Progenitor cell of endocrine pancreas (in vitro differentiated cells): ENCODE results near the gene FXYD7. TPM values are rescaled to one million over a fixed set of nuclear protein-coding genes. Genes with fewer than 3 reads are reported as not detected.
A peak's percentile ranks its signal among the peaks of the same experiment; 100 is the strongest.
"Not testable (repeated sequence)": the region's sequence is repeated elsewhere in the genome, so short reads cannot be mapped to it uniquely, and the experiment has no call there.

Source experiments
- DNase-seq: peaks from one replicate; pipeline ENCODE4 v3.0.0; 2021; ENCODE audit warnings: low spot score; ENCODE audit not compliant: unreplicated experiment
- H3K27ac Mint-ChIP-seq: 2 replicates; pipeline ENCODE4 v1.8.0; 2021; ENCODE audit warnings: mild to moderate bottlenecking, moderate library complexity, mixed read lengths
- H3K27me3 Mint-ChIP-seq: 2 replicates; pipeline ENCODE4 v1.8.0; 2021; ENCODE audit warnings: mixed read lengths
- H3K36me3 Mint-ChIP-seq: 2 replicates; pipeline ENCODE4 v1.8.0; 2022; ENCODE audit warnings: mixed read lengths; ENCODE audit not compliant: insufficient read depth
- H3K4me1 Mint-ChIP-seq: 2 replicates; pipeline ENCODE4 v1.8.0; 2021; ENCODE audit warnings: low read depth, mixed read lengths
- H3K4me3 Mint-ChIP-seq: 2 replicates; pipeline ENCODE4 v1.8.0; 2021; ENCODE audit warnings: low read depth, mild to moderate bottlenecking, moderate library complexity, mixed read lengths
- H3K9me3 Mint-ChIP-seq: 2 replicates; pipeline ENCODE4 v1.8.0; 2021; ENCODE audit warnings: low read depth, mixed read lengths
- total RNA-seq: library from RNA; stranded (reverse); gene quantifications from 2 replicates; pipeline ENCODE4 v1.2.1, GENCODE V29; 2021
- TF ChIP-seq, protein P1 (sequence below): fragments of 200-600 bp; sonication (generic); IDR thresholded peaks from one replicate; pipeline ENCODE4 v1.5.0; 2021; ENCODE audit warnings: antibody characterized with exemption, mild to moderate bottlenecking; ENCODE audit not compliant: unreplicated experiment

The FXYD7 gene
- total RNA-seq, 1 donor from 2014 or later = not detected

DNA sequence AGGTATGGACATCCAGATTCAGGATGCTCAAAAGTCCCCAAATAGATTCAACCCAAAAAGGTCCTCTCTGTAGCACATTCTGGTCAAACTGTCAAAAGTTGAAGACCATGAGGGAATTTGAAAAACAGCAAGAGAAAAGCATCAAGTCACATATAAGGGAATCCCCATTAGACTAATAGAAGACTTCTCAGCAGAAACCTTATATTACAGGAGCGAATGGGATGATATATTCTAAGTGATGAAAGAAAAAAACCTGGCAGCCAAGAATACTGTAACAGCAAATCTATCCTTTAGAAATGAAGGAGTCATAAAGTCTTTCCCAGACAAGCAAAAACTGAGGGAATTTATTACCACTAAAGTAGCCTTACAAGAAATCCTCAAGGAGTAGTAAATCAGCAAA lies 41.2 kb downstream of the FXYD7 start:
- peaks cover 6% of the 10 kb centered on the region for H3K9me3 Mint-ChIP-seq
- no peaks in the 10 kb centered on the region for H3K36me3 Mint-ChIP-seq
- H3K27me3 Mint-ChIP-seq = peaks cover 17% of the 10 kb centered on the region
- no peak for DNase-seq
- no peak overlapping the region for H3K4me3 Mint-ChIP-seq
- H3K4me1 Mint-ChIP-seq = no peaks in the 10 kb centered on the region
- H3K27ac Mint-ChIP-seq = no peak overlapping the region
- TF ChIP-seq, protein P1, sequence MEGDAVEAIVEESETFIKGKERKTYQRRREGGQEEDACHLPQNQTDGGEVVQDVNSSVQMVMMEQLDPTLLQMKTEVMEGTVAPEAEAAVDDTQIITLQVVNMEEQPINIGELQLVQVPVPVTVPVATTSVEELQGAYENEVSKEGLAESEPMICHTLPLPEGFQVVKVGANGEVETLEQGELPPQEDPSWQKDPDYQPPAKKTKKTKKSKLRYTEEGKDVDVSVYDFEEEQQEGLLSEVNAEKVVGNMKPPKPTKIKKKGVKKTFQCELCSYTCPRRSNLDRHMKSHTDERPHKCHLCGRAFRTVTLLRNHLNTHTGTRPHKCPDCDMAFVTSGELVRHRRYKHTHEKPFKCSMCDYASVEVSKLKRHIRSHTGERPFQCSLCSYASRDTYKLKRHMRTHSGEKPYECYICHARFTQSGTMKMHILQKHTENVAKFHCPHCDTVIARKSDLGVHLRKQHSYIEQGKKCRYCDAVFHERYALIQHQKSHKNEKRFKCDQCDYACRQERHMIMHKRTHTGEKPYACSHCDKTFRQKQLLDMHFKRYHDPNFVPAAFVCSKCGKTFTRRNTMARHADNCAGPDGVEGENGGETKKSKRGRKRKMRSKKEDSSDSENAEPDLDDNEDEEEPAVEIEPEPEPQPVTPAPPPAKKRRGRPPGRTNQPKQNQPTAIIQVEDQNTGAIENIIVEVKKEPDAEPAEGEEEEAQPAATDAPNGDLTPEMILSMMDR = no peak

DNA sequence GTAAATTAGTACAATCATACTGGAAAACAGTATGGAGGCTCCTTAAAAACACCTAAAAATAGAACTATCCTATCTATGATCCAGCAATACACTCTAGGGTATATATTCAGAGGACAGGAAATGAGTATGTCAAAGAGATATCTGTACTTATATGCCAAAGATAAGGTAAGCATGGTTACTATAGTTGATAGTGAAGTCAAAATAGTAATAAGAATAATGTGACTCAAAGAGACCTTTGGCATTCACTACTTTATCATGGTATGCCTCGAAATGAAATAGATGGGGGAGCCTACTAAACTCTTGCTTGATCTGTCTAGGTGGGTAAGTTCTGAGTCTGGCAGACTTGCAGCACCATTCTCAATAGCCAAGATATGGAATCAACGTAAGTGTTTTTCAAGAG lies 41.8 kb downstream of the FXYD7 start:
- Mint-ChIP-seq H3K9me3 (peaks cover 6% of the 10 kb centered on the region), H3K27me3 (peaks cover 14% of the 10 kb centered on the region), H3K27ac (no peak overlapping the region), H3K36me3 (no peaks in the 10 kb centered on the region), H3K4me1 (no peaks in the 10 kb centered on the region), H3K4me3 (no peak overlapping the region)
- TF ChIP-seq, protein P1 = no peak
- DNase-seq = no peak

DNA sequence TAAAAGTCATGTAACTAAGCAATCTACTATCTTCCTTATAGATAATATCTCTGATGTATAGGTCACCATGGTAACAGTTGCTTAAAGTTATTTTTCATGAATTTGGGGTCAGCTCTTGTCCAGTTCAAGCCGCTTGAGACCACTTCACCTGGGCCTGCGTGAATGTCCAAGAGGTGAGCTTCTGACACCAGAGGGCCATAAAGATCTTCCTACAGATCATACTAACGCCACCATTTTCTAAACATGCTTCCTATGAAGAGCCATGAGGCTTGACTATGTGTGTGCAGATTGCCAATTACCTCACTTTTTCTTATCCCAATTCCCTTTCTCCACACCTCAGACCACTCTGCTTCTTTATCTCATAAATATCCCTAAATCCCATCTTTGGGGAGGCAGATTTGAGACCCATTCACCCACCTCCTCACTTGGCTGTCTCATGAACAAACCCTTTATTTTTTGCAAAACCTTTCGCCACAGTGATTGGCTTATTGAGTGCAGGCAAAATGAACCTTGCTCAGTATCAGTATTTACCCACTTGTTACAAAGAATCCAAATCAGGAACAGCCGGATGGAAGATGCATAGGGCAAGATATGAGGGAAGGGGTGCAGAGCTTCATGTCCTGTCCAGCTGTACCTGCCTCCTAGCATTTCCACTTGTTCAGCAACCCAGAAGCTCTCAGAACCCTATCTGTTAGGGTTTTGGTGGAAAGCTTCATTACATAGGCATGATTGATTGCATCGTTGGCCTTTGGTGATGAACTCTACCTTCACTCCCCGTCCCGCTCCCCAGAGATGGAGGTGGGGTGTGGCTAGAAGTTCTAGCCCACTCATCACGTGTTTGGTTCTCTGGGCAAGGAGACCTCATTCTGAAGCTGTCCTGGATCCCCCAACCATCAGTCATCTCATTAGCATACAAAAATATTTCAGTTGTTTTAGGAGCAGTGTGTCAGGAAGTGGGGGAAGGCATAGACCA lies 51.2 kb downstream of the FXYD7 start:
- TF ChIP-seq, protein P1 = no peak
- Mint-ChIP-seq H3K36me3 (no peaks in the 10 kb centered on the region), H3K27me3 (peaks cover 13% of the 10 kb centered on the region), H3K4me1 (peaks cover 4% of the 10 kb centered on the region), H3K9me3 (no peaks in the 10 kb centered on the region), H3K4me3 (no peak overlapping the region), H3K27ac (peak overlapping the region; percentile 50)
- DNase-seq = no peak

DNA sequence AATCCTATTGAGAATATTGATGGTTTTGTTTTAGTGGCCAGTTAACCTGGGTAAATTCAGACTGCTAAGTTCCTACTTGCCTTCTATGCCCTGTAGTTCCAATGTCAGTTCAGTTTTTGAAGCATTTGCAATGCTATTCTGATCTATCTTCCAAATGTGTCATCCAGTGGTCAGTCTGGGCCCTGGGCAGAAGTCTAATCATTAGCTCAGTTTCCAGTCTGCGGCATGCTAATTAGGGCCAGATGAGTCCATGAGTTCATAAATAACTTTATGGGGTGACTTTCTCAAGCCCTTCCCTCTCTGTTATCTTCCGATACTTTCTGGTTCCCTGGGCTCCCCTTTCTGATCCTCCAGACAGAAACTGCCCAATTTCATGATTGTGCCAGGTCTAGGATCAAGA lies 52.8 kb downstream of the FXYD7 start:
- peaks cover 9% of the 10 kb centered on the region for H3K4me1 Mint-ChIP-seq
- TF ChIP-seq, protein P1 = no peak
- no peak overlapping the region for H3K4me3 Mint-ChIP-seq
- H3K9me3 Mint-ChIP-seq = no peaks in the 10 kb centered on the region
- DNase-seq = no peak
- no peaks in the 10 kb centered on the region for H3K36me3 Mint-ChIP-seq
- peaks cover 11% of the 10 kb centered on the region for H3K27me3 Mint-ChIP-seq
- H3K27ac Mint-ChIP-seq = no peak overlapping the region

DNA sequence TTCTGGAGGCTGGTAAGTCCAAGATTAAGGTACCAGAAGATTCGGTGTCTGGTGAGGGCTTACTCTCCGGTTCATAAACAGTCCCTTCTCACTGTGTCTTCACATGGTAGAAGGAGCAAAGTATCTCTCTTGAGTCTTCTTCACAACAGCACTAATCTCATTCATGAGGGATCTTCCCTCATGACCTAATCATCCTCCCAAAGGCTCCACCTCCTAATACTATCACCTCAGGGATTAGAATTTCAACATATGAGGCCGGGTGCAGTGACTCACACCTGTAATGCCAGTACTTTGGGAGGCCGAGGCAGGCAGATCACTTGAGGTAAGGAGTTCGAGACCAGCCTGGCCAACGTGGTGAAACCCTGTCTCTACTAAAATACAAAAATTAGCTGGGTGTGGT lies 53.8 kb downstream of the FXYD7 start:
- not testable (repeated sequence) for H3K9me3 Mint-ChIP-seq, DNase-seq, H3K27ac Mint-ChIP-seq, H3K36me3 Mint-ChIP-seq, H3K4me3 Mint-ChIP-seq, H3K4me1 Mint-ChIP-seq
- H3K27me3 Mint-ChIP-seq = peaks cover 12% of the 10 kb centered on the region

DNA sequence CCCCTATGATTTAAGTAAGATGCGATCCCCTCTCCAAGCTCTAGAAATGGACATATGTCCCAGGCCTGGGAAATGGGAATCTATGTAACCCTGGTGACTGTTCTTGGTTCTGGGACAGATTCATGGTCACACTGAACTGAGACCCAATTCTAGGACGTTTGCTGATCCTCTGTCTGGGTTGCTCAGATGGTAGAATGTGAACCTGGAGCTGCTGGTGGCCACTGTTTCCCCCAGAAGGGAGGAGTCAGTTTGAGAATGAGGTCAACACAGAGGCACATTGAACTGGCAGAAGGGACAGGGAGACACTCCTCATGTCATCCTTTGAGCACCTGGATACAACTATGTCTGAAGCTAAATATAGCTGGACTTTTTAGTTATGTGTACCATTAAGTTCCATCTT lies 56.4 kb downstream of the FXYD7 start:
- H3K27ac Mint-ChIP-seq = no peak overlapping the region
- H3K4me1 Mint-ChIP-seq = peaks cover 12% of the 10 kb centered on the region
- peaks cover 8% of the 10 kb centered on the region for H3K27me3 Mint-ChIP-seq
- no peaks in the 10 kb centered on the region for H3K36me3 Mint-ChIP-seq
- no peak for DNase-seq
- H3K4me3 Mint-ChIP-seq = no peak overlapping the region
- TF ChIP-seq, protein P1 = no peak
- no peaks in the 10 kb centered on the region for H3K9me3 Mint-ChIP-seq
